H1 (cell line): ENCODE measurements around the gene UGT1A9. TPM values are rescaled to one million over a fixed set of nuclear protein-coding genes. Genes with fewer than 3 reads are reported as not detected.
"Not testable (repeated sequence)": the region's sequence is repeated elsewhere in the genome, so short reads cannot be mapped to it uniquely, and the experiment has no call there.

ENCODE experiments used
- CTCF ChIA-PET: fragments of 300-600 bp; sonication (Branson Sonifier 250); formaldehyde crosslinking; loops from one replicate; lab custom pipeline; 2021; ENCODE audit not compliant: partially characterized antibody; lab: Charles Lee
- POLR2A ChIA-PET: fragments of 300-600 bp; sonication (Branson Sonifier 250); formaldehyde crosslinking; loops from one replicate; lab custom pipeline; 2021; ENCODE audit warnings: inconsistent platforms; ENCODE audit not compliant: partially characterized antibody; lab: Charles Lee
- DNase-seq, 2 experiments: peaks; one replicate each; pipeline versions ENCODE4 v3.0.0 to v3.0.0-alpha.2; 2010 to 2022; ENCODE audit warnings: low spot score in 2 of 2, low read depth in 1 of 2, mixed read lengths in 1 of 2
- FAIRE-seq: peaks from 2 replicates; lab custom pipeline; 2011; peaks lifted over from hg19 to GRCh38; lab: Jason Lieb, UNC
- H2AFZ ChIP-seq: 2 replicates; pipeline ENCODE4 v1.8.1; 2012; ENCODE audit warnings: low read length, inconsistent platforms
- H2AK5ac ChIP-seq: 2 replicates; pipeline ENCODE4 v1.6.1; 2013; ENCODE audit warnings: low read depth, low read length
- H2BK120ac ChIP-seq: replicated peaks from 2 replicates; pipeline ENCODE3; 2013; ENCODE audit warnings: low read depth, low read length, inconsistent platforms
- H2BK12ac ChIP-seq: 2 replicates; pipeline ENCODE4 v1.6.1; 2013; ENCODE audit warnings: low read depth, low read length
- H2BK15ac ChIP-seq: 2 replicates; pipeline ENCODE4 v1.6.1; 2013; ENCODE audit warnings: low read length
- H2BK20ac ChIP-seq: 2 replicates; pipeline ENCODE4 v1.6.1; 2013; ENCODE audit warnings: low read length
- H2BK5ac ChIP-seq: 2 replicates; pipeline ENCODE4 v1.6.1; 2013; ENCODE audit warnings: low read depth, low read length
- H3K14ac ChIP-seq: 2 replicates; pipeline ENCODE4 v1.6.1; 2013; ENCODE audit warnings: inconsistent platforms; ENCODE audit not compliant: insufficient read length
- H3K18ac ChIP-seq: 2 replicates; pipeline ENCODE4 v1.6.1; 2013; ENCODE audit warnings: low read length; ENCODE audit errors: extremely low read depth
- H3K23ac ChIP-seq: 2 replicates; pipeline ENCODE4 v1.6.1; 2013; ENCODE audit warnings: inconsistent platforms; ENCODE audit not compliant: insufficient read length
- H3K23me2 ChIP-seq: 2 replicates; pipeline ENCODE4 v1.6.1; 2013; ENCODE audit warnings: low read depth, low read length
- H3K27ac ChIP-seq: 2 replicates; pipeline ENCODE4 v1.6.1; 2011; ENCODE audit warnings: low read depth, low read length, inconsistent platforms
- H3K27me3 ChIP-seq, 4 experiments: replicated peaks in 1 of 4; 1 replicate in 1 of 4; 2 replicates in 3 of 4; pipeline versions ENCODE4 v1.6.1 to v1.8.1; 2011 to 2013; ENCODE audit warnings: low read length in 3 of 4, mild to moderate bottlenecking in 3 of 4, inconsistent platforms in 2 of 4, mixed read lengths in 2 of 4, moderate library complexity in 1 of 4; ENCODE audit not compliant: control insufficient read depth in 3 of 4, insufficient read depth in 3 of 4; ENCODE audit errors: extremely low read depth in 1 of 4
- H3K36me3 ChIP-seq, 4 experiments: 2 replicates each; pipeline versions ENCODE4 v1.6.1 to v1.8.1; 2011 to 2013; ENCODE audit warnings: mild to moderate bottlenecking in 4 of 4, low read length in 3 of 4, moderate library complexity in 2 of 4, control low read depth in 1 of 4, inconsistent platforms in 1 of 4; ENCODE audit not compliant: insufficient read depth in 4 of 4, control insufficient read depth in 2 of 4
- H3K4ac ChIP-seq: replicated peaks from 2 replicates; pipeline ENCODE3; 2013; ENCODE audit warnings: low read length, low read depth, mixed read lengths, inconsistent platforms; ENCODE audit not compliant: insufficient read length
- H3K4me1 ChIP-seq, 4 experiments: replicated peaks in 1 of 4; 1 replicate in 1 of 4; 2 replicates in 3 of 4; pipeline versions ENCODE4 v1.6.1 to v1.8.1; 2011 to 2013; ENCODE audit warnings: low read length in 3 of 4, inconsistent platforms in 2 of 4, mixed read lengths in 1 of 4; ENCODE audit not compliant: insufficient read depth in 4 of 4, control insufficient read depth in 3 of 4
- H3K4me2 ChIP-seq, 2 experiments: 2 replicates each; pipeline versions ENCODE4 v1.6.1 to v1.8.1; 2011 to 2013; ENCODE audit warnings: low read depth in 2 of 2, low read length in 2 of 2, control low read depth in 1 of 2, inconsistent platforms in 1 of 2, mild to moderate bottlenecking in 1 of 2; ENCODE audit not compliant: insufficient read depth in 1 of 2
- H3K4me3 ChIP-seq, 4 experiments: fragments of 200-600, 300-600 bp in 1 of 4; sonication (generic), shearing (Covaris generic), sonication (Bioruptor Twin) in 1 of 4; 2 replicates each; pipeline versions ENCODE4 v1.5.1 to v1.8.1; 2011 to 2016; ENCODE audit warnings: low read length in 4 of 4, low read depth in 3 of 4, control low read depth in 2 of 4, inconsistent platforms in 2 of 4, mild to moderate bottlenecking in 2 of 4, mixed read lengths in 1 of 4, moderate library complexity in 1 of 4; ENCODE audit not compliant: insufficient read depth in 2 of 4; ENCODE audit errors: extremely low read depth in 1 of 4
- H3K56ac ChIP-seq: replicated peaks from 2 replicates; pipeline ENCODE3; 2013; ENCODE audit warnings: low read depth, mild to moderate bottlenecking, mixed read lengths, low read length, inconsistent platforms; ENCODE audit not compliant: insufficient read length
- H3K79me1 ChIP-seq: 2 replicates; pipeline ENCODE4 v1.6.1; 2013; ENCODE audit warnings: low read depth, low read length, control low read depth
- H3K79me2 ChIP-seq, 2 experiments: 2 replicates each; pipeline versions ENCODE4 v1.6.1 to v1.8.1; 2012 to 2013; ENCODE audit warnings: low read length in 2 of 2, mild to moderate bottlenecking in 2 of 2, inconsistent platforms in 1 of 2; ENCODE audit not compliant: insufficient read depth in 2 of 2, control insufficient read depth in 1 of 2
- H3K9ac ChIP-seq, 4 experiments: replicated peaks in 1 of 4; 1 replicate in 1 of 4; 2 replicates in 3 of 4; pipeline versions ENCODE4 v1.6.1 to v1.8.1; 2011 to 2013; ENCODE audit warnings: low read depth in 3 of 4, low read length in 3 of 4, control low read depth in 2 of 4, mild to moderate bottlenecking in 2 of 4, moderate library complexity in 2 of 4, inconsistent platforms in 1 of 4; ENCODE audit errors: extremely low read depth in 1 of 4
- H3K9me3 ChIP-seq, 2 experiments: 2 replicates each; pipeline versions ENCODE4 v1.6.1 to v1.8.1; 2012 to 2013; ENCODE audit warnings: mild to moderate bottlenecking in 2 of 2, moderate library complexity in 2 of 2, control low read depth in 1 of 2, inconsistent platforms in 1 of 2, low read depth in 1 of 2, low read length in 1 of 2, mixed read lengths in 1 of 2; ENCODE audit not compliant: insufficient read depth in 2 of 2
- H4K20me1 ChIP-seq, 2 experiments: replicated peaks in 1 of 2; 2 replicates each; pipeline versions ENCODE3 to v1.8.1; 2011 to 2013; ENCODE audit warnings: inconsistent platforms in 2 of 2, low read length in 2 of 2, mild to moderate bottlenecking in 1 of 2; ENCODE audit not compliant: insufficient read depth in 2 of 2, control insufficient read depth in 1 of 2
- H4K5ac ChIP-seq: 2 replicates; pipeline ENCODE4 v1.6.1; 2013; ENCODE audit warnings: low read length, low read depth, mixed read lengths, inconsistent platforms; ENCODE audit not compliant: insufficient read length
- H4K8ac ChIP-seq: 2 replicates; pipeline ENCODE4 v1.8.0; 2013; ENCODE audit warnings: mild to moderate bottlenecking, moderate library complexity, low read length, inconsistent platforms; ENCODE audit not compliant: insufficient read depth; ENCODE audit errors: extremely low read depth
- H4K91ac ChIP-seq: replicated peaks from 2 replicates; pipeline ENCODE3; 2013; ENCODE audit warnings: low read length, mixed read lengths, inconsistent platforms; ENCODE audit not compliant: insufficient read length
- CBX5 ChIP-seq: fragments of 300-800, 300-1000 bp; sonication (generic); IDR thresholded peaks from 2 replicates; pipeline ENCODE4 v1.7.1; 2016; ENCODE audit warnings: antibody characterized with exemption, low read length, low read depth
- EP300 ChIP-seq, 2 experiments: IDR thresholded peaks; 1 replicate in 1 of 2; 2 replicates in 1 of 2; pipeline ENCODE4 v1.6.1; 2011 to 2012; ENCODE audit warnings: low read depth in 2 of 2, low read length in 2 of 2, mild to moderate bottlenecking in 2 of 2, borderline replicate concordance in 1 of 2, inconsistent platforms in 1 of 2, moderate library complexity in 1 of 2
- MAFK ChIP-seq: IDR thresholded peaks from 2 replicates; pipeline ENCODE4 v1.6.1; 2012; ENCODE audit warnings: low read depth, mild to moderate bottlenecking, improper control_type of control experiment, low read length
- WGBS, 2 experiments: shearing (Covaris generic) in 1 of 2; methylation state at CpG; one replicate each; pipeline versions ENCODE4 v1.1.6 to v1.1.7; 2013 to 2015; ENCODE audit warnings: low lambda C conversion rate in 2 of 2, mixed read lengths in 2 of 2, inconsistent platforms in 1 of 2, low coverage in 1 of 2, missing lambda C conversion rate in 1 of 2; ENCODE audit not compliant: insufficient replicate concordance in 2 of 2, insufficient coverage in 1 of 2, insufficient read length in 1 of 2; ENCODE audit errors: extremely low coverage in 1 of 2, missing lambda C conversion rate in 1 of 2; 5-methylcytosine and 5-hydroxymethylcytosine counted together
- polyA plus RNA-seq, 7 experiments: library from polyadenylated mRNA; depleted of rRNA in 3 of 7; stranded (reverse) in 5 of 7; unstranded in 2 of 7; fragments of >200 nt in 5 of 7; fragments of 200-250 nt in 2 of 7; gene quantifications; 1 replicate in 5 of 7; 2 replicates in 1 of 7; 4 replicates in 1 of 7; pipeline versions ENCODE4 v1.2.1 to v1.2.3, GENCODE V29; 2011 to 2013; ENCODE audit warnings: missing spikeins in 2 of 7, mixed read lengths in 2 of 7
- total RNA-seq: library from RNA; stranded (reverse); fragmentation: NEBNext Ultra II Directional; extraction: Animal tissue kit (Norgen Biotek cat#: 25700); gene quantifications from 2 replicates; pipeline ENCODE4 v1.2.1, GENCODE V29; 2021

The UGT1A9 gene
- total and polyA plus RNA-seq, 2 of the 8 experiments (the other 6 are each of a cell fraction or from before 2014, with no cell fraction given), result not detected

- TF ChIP-seq CBX5 (no peak), EP300 (IDR thresholded peaks at IDR 0.05; ENCODE audit: borderline replicate concordance in 1 of 2, low read depth in 2 of 2, low read length in 2 of 2) (no peak), MAFK (no peak)
- TF ChIP-seq, all 59 proteins: peak for 0
Measured at GRCh38 chr2:233655043-233655442, 16.7 kb upstream of the UGT1A9 start (continued).

- H2BK15ac ChIP-seq, H3K9me3 ChIP-seq, H3K79me1 ChIP-seq, DNase-seq, H3K36me3 ChIP-seq, H3K4me3 ChIP-seq, H3K4me2 ChIP-seq, H3K79me2 ChIP-seq, H3K4ac ChIP-seq, CTCF ChIA-PET, POLR2A ChIA-PET, H3K23ac ChIP-seq, H2BK120ac ChIP-seq, H2AFZ ChIP-seq, H3K56ac ChIP-seq, H3K14ac ChIP-seq, H4K20me1 ChIP-seq, H2BK20ac ChIP-seq, H2AK5ac ChIP-seq, H3K27me3 ChIP-seq, H4K91ac ChIP-seq, H3K18ac ChIP-seq, H4K5ac ChIP-seq, H3K27ac ChIP-seq, H3K4me1 ChIP-seq, H2BK5ac ChIP-seq, H3K9ac ChIP-seq, H3K23me2 ChIP-seq, H4K8ac ChIP-seq, H2BK12ac ChIP-seq: not testable (repeated sequence)
- peak; percentile 72 for FAIRE-seq
- WGBS, 2 experiments, result 95% methylated on average over 3 of the region's 3 CpGs; no CpG with 5 or more reads in 1 of the 2 experiments
Measured at GRCh38 chr2:233655943-233656342, 15.8 kb upstream of the UGT1A9 start.
